HepG2 (cell line): Measurements from ENCODE around the gene TDRD1. TPM values are rescaled to one million over a fixed set of nuclear protein-coding genes. Genes with fewer than 3 reads are reported as not detected.

Experiments
- CERS6 ChIP-seq: sonication (generic); formaldehyde crosslinking; IDR thresholded peaks from 2 replicates; pipeline ENCODE4 v1.5.0; 2020; ENCODE audit warnings: missing genetic modification reagents
- HCFC1 ChIP-seq: fragments of 150-350 bp; IDR thresholded peaks from 2 replicates; pipeline ENCODE4 v1.6.1; 2014; ENCODE audit warnings: low read depth, low read length
- HNF4G ChIP-seq, 2 experiments: sonication (generic) in 1 of 2; formaldehyde crosslinking in 1 of 2; IDR thresholded peaks; 2 replicates each; pipeline versions ENCODE4 v1.4.0 to v1.6.1; 2011 to 2020; ENCODE audit warnings: borderline replicate concordance in 2 of 2, low read depth in 2 of 2, mild to moderate bottlenecking in 2 of 2, low read length in 1 of 2, missing genetic modification reagents in 1 of 2, moderate library complexity in 1 of 2
- KLF13 ChIP-seq: sonication (generic); formaldehyde crosslinking; IDR thresholded peaks from 2 replicates; pipeline ENCODE4 v1.4.0; 2020; ENCODE audit warnings: mild to moderate bottlenecking, missing genetic modification reagents
- KMT2B ChIP-seq: IDR thresholded peaks from 2 replicates; pipeline ENCODE4 v1.6.1; 2016; ENCODE audit warnings: missing genetic modification reagents, missing compliant biosample characterization
- MED8 ChIP-seq: sonication (generic); formaldehyde crosslinking; IDR thresholded peaks from 2 replicates; pipeline ENCODE4 v1.8.1; 2023; ENCODE audit warnings: mild to moderate bottlenecking, missing genetic modification reagents; ENCODE audit not compliant: insufficient replicate concordance
- NFATC3 ChIP-seq: sonication (generic); formaldehyde crosslinking; IDR thresholded peaks from 2 replicates; pipeline ENCODE4 v1.5.1; 2020; ENCODE audit warnings: mild to moderate bottlenecking, missing genetic modification reagents
- POLR2AphosphoS5 ChIP-seq: IDR thresholded peaks from 2 replicates; pipeline ENCODE4 v1.6.1; 2012; ENCODE audit warnings: low read depth, low read length
- RBM39 ChIP-seq: fragments of 200-400 bp; formaldehyde crosslinking; IDR thresholded peaks from one replicate; pipeline ENCODE4 v1.6.1; 2018; ENCODE audit warnings: antibody characterized with exemption, mild to moderate bottlenecking, low read depth, low read length; ENCODE audit not compliant: poor library complexity, severe bottlenecking
- TEAD2 ChIP-seq: sonication (generic); formaldehyde crosslinking; IDR thresholded peaks from 2 replicates; pipeline ENCODE4 v1.9.0; 2021; ENCODE audit warnings: missing genetic modification reagents
- TEAD3 ChIP-seq: optimal IDR thresholded peaks from 2 replicates; pipeline ENCODE3; 2016; ENCODE audit warnings: borderline replicate concordance
- YEATS4 ChIP-seq: sonication (generic); formaldehyde crosslinking; IDR thresholded peaks from 2 replicates; pipeline ENCODE4 v1.4.0; 2020; ENCODE audit warnings: missing genetic modification reagents, borderline replicate concordance
- ZFX ChIP-seq: sonication (generic); formaldehyde crosslinking; IDR thresholded peaks from 2 replicates; pipeline ENCODE4 v1.4.0; 2020; ENCODE audit warnings: mild to moderate bottlenecking, low read depth, missing genetic modification reagents, moderate library complexity
- ZFYVE20 ChIP-seq: sonication (generic); formaldehyde crosslinking; IDR thresholded peaks from 2 replicates; pipeline ENCODE4 v1.8.0; 2023; ENCODE audit warnings: low read depth, mild to moderate bottlenecking, moderate library complexity, missing genetic modification reagents, borderline replicate concordance
- ZNF20 ChIP-seq: sonication (generic); formaldehyde crosslinking; IDR thresholded peaks from 2 replicates; pipeline ENCODE4 v1.4.0; 2020; ENCODE audit warnings: mild to moderate bottlenecking, moderate library complexity, missing genetic modification reagents
- ZNF251 ChIP-seq: sonication (generic); formaldehyde crosslinking; IDR thresholded peaks from 2 replicates; pipeline ENCODE4 v1.9.0; 2021; ENCODE audit warnings: mild to moderate bottlenecking, missing genetic modification reagents
- ZNF274 ChIP-seq: sonication (generic); formaldehyde crosslinking; IDR thresholded peaks from 2 replicates; pipeline ENCODE4 v1.5.1; 2020; ENCODE audit warnings: mild to moderate bottlenecking, missing genetic modification reagents
- ZNF577 ChIP-seq: sonication (generic); formaldehyde crosslinking; IDR thresholded peaks from 2 replicates; pipeline ENCODE4 v1.4.0; 2020; ENCODE audit warnings: mild to moderate bottlenecking, low read depth, missing genetic modification reagents, borderline replicate concordance
- ZNF772 ChIP-seq: sonication (generic); formaldehyde crosslinking; IDR thresholded peaks from 2 replicates; pipeline ENCODE4 v1.5.0; 2020; ENCODE audit warnings: mild to moderate bottlenecking, missing genetic modification reagents
- ZNF780A ChIP-seq: sonication (generic); formaldehyde crosslinking; IDR thresholded peaks from 2 replicates; pipeline ENCODE4 v1.8.0; 2022; ENCODE audit warnings: mild to moderate bottlenecking, missing genetic modification reagents, moderate library complexity
- ZNF781 ChIP-seq: sonication (generic); formaldehyde crosslinking; IDR thresholded peaks from 2 replicates; pipeline ENCODE4 v1.5.1; 2020; ENCODE audit warnings: borderline replicate concordance, mild to moderate bottlenecking, missing genetic modification reagents; ENCODE audit errors: not compliant biosample characterization
- ZSCAN25 ChIP-seq: sonication (generic); formaldehyde crosslinking; IDR thresholded peaks from 2 replicates; pipeline ENCODE4 v1.8.0; 2022; ENCODE audit warnings: mild to moderate bottlenecking, missing genetic modification reagents
- polyA plus RNA-seq, 8 experiments: library from polyadenylated mRNA; depleted of rRNA in 3 of 8; stranded (reverse) in 7 of 8; unstranded in 1 of 8; fragments of >200 nt; fragmentation: Illumina TruSeq in 4 of 8; extraction: Trizol in 4 of 8; gene quantifications; 2 replicates each; pipeline versions ENCODE4 v1.2.1 to v1.2.3, GENCODE V29; 2011 to 2016; ENCODE audit warnings: low read depth in 4 of 8, missing spikeins in 1 of 8, mixed read lengths in 1 of 8; ENCODE audit not compliant: insufficient read depth in 1 of 8
- total RNA-seq, 5 experiments: library from RNA; depleted of rRNA; stranded (reverse); fragments of >200 nt; fragmentation: Illumina TruSeq; extraction: Trizol; gene quantifications; 2 replicates each; pipeline ENCODE4 v1.2.3, GENCODE V29; 2016; ENCODE audit warnings: low read depth in 1 of 5
- TF ChIP-seq, protein P1 (sequence below): sonication (generic); formaldehyde crosslinking; IDR thresholded peaks from 2 replicates; pipeline ENCODE4 v1.4.0; 2020; ENCODE audit warnings: missing genetic modification reagents
- TF ChIP-seq, protein P2 (sequence below): IDR thresholded peaks from 2 replicates; pipeline ENCODE4 v1.6.1; 2016; ENCODE audit warnings: low read depth
- TF ChIP-seq, protein P3 (sequence below): sonication (generic); formaldehyde crosslinking; conservative IDR thresholded peaks from 2 replicates; pipeline ENCODE4 v1.5.0; 2020; ENCODE audit warnings: missing genetic modification reagents

The TDRD1 gene
- total and polyA plus RNA-seq, 2 of the 13 experiments (the other 11 are each of a cell fraction or from before 2014, with no cell fraction given), result not detected

DNA sequence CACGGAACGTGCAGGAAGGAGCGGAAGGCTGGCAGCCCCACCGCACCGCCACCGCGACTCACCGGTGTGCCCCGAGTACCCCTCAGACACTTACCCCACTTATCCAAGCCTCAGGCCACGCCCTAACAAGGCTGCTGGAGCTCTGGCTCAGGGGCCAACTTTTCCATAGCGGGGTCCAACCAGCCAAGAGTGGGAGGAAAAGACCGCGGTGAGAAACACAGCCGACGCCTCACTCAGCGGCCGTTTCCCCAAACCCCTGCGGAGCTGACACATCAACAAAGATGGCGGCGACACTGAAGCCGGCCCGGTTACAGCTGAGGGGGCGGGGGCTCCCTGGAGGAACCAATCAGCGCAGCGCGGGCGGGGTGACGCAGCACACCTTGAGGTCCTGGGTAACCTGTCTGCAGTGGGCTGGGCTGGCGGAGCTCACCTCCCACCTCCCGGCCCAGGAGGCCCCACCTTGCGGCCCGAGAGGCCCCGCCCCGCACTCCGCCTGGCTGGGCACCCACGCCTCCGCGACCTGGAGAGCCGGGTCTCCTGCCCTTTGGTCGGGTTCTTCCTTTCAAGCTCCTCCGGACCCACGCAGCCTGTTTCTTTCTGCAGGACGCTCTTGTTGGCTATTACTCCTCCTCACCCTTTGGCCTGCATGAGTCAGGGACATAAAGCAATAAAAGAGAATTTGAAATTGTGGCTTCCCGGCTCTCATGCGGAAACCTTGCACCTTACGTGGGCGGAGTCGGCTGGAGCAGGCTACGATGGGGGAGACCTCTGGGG lies 5.0 kb upstream of the TDRD1 start, which contains the start of gene CCDC186 (continued):
- TF ChIP-seq ZNF772 (CRISPR knock-in tag), result peak; percentile 68; the same call in 1 of the 2 replicates
- TF ChIP-seq YEATS4 (CRISPR knock-in tag), result peak; percentile 81
- TF ChIP-seq ZNF781, result no peak
- no peak for TF ChIP-seq HCFC1
- TF ChIP-seq ZNF20, result no peak
- TF ChIP-seq ZNF274, result no peak
- TF ChIP-seq ZNF577 (CRISPR knock-in tag), result no peak
- no peak for TF ChIP-seq TEAD2 (CRISPR knock-in tag)
- TF ChIP-seq ZFX (CRISPR knock-in tag), result peak; percentile 23; the same call in 1 of the 2 replicates
- TF ChIP-seq, protein P1, sequence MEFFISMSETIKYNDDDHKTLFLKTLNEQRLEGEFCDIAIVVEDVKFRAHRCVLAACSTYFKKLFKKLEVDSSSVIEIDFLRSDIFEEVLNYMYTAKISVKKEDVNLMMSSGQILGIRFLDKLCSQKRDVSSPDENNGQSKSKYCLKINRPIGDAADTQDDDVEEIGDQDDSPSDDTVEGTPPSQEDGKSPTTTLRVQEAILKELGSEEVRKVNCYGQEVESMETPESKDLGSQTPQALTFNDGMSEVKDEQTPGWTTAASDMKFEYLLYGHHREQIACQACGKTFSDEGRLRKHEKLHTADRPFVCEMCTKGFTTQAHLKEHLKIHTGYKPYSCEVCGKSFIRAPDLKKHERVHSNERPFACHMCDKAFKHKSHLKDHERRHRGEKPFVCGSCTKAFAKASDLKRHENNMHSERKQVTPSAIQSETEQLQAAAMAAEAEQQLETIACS (CRISPR knock-in tag), result no peak; the same call in 1 of the 2 replicates
- no peak for TF ChIP-seq KLF13
- TF ChIP-seq NFATC3 (CRISPR knock-in tag), result no peak
- peak; percentile 87 for TF ChIP-seq KMT2B (CRISPR knock-in tag)
- no peak for TF ChIP-seq MED8 (CRISPR knock-in tag)
- TF ChIP-seq, protein P2, sequence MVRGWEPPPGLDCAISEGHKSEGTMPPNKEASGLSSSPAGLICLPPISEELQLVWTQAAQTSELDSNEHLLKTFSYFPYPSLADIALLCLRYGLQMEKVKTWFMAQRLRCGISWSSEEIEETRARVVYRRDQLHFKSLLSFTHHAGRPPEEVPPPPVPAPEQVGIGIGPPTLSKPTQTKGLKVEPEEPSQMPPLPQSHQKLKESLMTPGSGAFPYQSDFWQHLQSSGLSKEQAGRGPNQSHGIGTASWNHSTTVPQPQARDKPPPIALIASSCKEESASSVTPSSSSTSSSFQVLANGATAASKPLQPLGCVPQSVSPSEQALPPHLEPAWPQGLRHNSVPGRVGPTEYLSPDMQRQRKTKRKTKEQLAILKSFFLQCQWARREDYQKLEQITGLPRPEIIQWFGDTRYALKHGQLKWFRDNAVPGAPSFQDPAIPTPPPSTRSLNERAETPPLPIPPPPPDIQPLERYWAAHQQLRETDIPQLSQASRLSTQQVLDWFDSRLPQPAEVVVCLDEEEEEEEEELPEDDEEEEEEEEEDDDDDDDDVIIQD (CRISPR knock-in tag), result peak; percentile 60; the same call in 1 of the 2 replicates
- TF ChIP-seq, protein P3, sequence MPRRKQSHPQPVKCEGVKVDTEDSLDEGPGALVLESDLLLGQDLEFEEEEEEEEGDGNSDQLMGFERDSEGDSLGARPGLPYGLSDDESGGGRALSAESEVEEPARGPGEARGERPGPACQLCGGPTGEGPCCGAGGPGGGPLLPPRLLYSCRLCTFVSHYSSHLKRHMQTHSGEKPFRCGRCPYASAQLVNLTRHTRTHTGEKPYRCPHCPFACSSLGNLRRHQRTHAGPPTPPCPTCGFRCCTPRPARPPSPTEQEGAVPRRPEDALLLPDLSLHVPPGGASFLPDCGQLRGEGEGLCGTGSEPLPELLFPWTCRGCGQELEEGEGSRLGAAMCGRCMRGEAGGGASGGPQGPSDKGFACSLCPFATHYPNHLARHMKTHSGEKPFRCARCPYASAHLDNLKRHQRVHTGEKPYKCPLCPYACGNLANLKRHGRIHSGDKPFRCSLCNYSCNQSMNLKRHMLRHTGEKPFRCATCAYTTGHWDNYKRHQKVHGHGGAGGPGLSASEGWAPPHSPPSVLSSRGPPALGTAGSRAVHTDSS, result no peak
- no peak for TF ChIP-seq ZSCAN25 (CRISPR knock-in tag)
- TF ChIP-seq POLR2AphosphoS5, result peak; percentile 82
- TF ChIP-seq ZNF251 (CRISPR knock-in tag), result no peak
- TF ChIP-seq ZNF780A (CRISPR knock-in tag), result no peak
- peak; percentile 9 for TF ChIP-seq TEAD3
- TF ChIP-seq ZFYVE20 (CRISPR knock-in tag), result no peak
- TF ChIP-seq CERS6 (CRISPR knock-in tag), result no peak
- no peak for TF ChIP-seq RBM39
- TF ChIP-seq HNF4G (IDR thresholded peaks at IDR 0.05; ENCODE audit: borderline replicate concordance, low read depth, low read length), result no peak
- TF ChIP-seq HNF4G (CRISPR knock-in tag; IDR thresholded peaks at IDR 0.05; ENCODE audit: borderline replicate concordance, low read depth), result no peak
